ENCODE data around the gene PDE9A.
"Not testable (repeated sequence)": the region's sequence is repeated elsewhere in the genome, so short reads cannot be mapped to it uniquely, and the experiment has no call there.

Gene PDE9A

GRCh38 chr21:42691901-42692559 is 38.6 kb downstream of the PDE9A start:
- no peak for DNase-seq

- no peak for DNase-seq
These were observed 39.3 kb downstream of the PDE9A start for GRCh38 chr21:42692688-42693087.

GRCh38 chr21:42694751-42695696 is 41.6 kb downstream of the PDE9A start:
- DNase-seq, result no peak

GRCh38 chr21:42695697-42696380 is 42.4 kb downstream of the PDE9A start:
- DNase-seq, result no peak

- DNase-seq, result no peak
These were observed 43.1 kb downstream of the PDE9A start for GRCh38 chr21:42696501-42697040.

- DNase-seq, result no peak
These were observed 45.3 kb downstream of the PDE9A start for GRCh38 chr21:42698733-42699132.

- no peak for DNase-seq
These were observed 45.8 kb downstream of the PDE9A start for GRCh38 chr21:42699196-42699595.

- no peak for DNase-seq
These were observed 48.5 kb downstream of the PDE9A start for GRCh38 chr21:42701706-42702456.

- no peak for DNase-seq
These were observed 49.3 kb downstream of the PDE9A start for GRCh38 chr21:42702720-42703119.

- DNase-seq, result no peak
These were observed 49.9 kb downstream of the PDE9A start for GRCh38 chr21:42703136-42703908.

GRCh38 chr21:42703965-42704364 is 50.5 kb downstream of the PDE9A start:
- no peak for DNase-seq

GRCh38 chr21:42704861-42705260 is 51.4 kb downstream of the PDE9A start:
- no peak for DNase-seq

GRCh38 chr21:42705346-42705745 is 51.9 kb downstream of the PDE9A start:
- no peak for DNase-seq

- no peak for DNase-seq
These were observed 52.4 kb downstream of the PDE9A start for GRCh38 chr21:42705746-42706374.

GRCh38 chr21:42706765-42707164 is 53.3 kb downstream of the PDE9A start:
- DNase-seq, result no peak

- DNase-seq, result no peak
These were observed 53.9 kb downstream of the PDE9A start for GRCh38 chr21:42707207-42707830.

- no peak for DNase-seq
These were observed 54.7 kb downstream of the PDE9A start for GRCh38 chr21:42708107-42708506.

GRCh38 chr21:42708916-42709315 is 55.5 kb downstream of the PDE9A start:
- DNase-seq, result not testable (repeated sequence)

GRCh38 chr21:42711667-42712066 is 58.2 kb downstream of the PDE9A start:
- no peak for DNase-seq

- DNase-seq, result not testable (repeated sequence)
These were observed 62.0 kb downstream of the PDE9A start for GRCh38 chr21:42715427-42715826.

GRCh38 chr21:42716074-42716473 is 62.7 kb downstream of the PDE9A start:
- DNase-seq, result no peak

All from CD4-positive, alpha-beta T cell treated with Interleukin-17A for 1 hour (primary cell).